Activated naive CD4-positive, alpha-beta T cell (primary cell): ENCODE measurements around the gene LY6G6F.

Experiments used
- DNase-seq, 4 experiments: peaks; one replicate each; lab custom pipeline; 2025; lab: John Stamatoyannopoulos, UW

The LY6G6F gene

DNA sequence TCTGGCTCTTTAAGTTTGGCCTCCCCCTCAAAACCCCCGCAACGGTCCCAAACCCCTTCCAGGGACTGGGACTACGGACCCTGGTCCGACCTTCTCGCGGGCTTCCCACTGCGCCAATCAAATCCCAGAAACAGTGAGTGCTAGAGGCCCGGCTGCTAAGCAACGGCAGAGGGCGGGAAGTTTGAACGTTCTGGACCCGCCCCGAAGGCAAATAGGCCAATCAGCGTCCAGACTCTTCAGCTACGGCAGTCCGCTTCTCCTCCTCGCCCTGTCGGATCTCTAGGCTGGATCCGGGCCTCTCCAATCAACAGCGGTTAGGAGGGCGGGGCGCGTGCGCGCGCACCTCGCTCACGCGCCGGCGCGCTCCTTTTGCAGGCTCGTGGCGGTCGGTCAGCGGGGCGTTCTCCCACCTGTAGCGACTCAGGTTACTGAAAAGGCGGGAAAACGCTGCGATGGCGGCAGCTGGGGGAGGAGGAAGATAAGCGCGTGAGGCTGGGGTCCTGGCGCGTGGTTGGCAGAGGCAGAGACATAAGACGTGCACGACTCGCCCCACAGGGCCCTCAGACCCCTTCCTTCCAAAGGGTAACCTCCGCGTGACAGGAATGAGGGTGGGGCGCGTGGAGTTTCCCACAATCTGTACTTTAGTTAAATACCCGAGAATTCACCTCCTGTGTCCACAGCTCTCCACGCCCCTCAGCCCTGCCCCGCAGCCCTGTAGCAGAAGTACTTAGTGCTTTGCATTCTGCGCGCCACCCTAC, 33.2 kb downstream of the LY6G6F start, which contains the start of gene MSH5:
MSH5 (plus strand) TSS at position 367 of the 758 bp plus-strand sequence. CDS start 462 bp downstream, outside the sequence.
- DNase-seq, result peak; percentile 78 to 90 (median 87)

GRCh38 chr6:31740397-31741223, 33.9 kb downstream of the LY6G6F start:
- no peak for DNase-seq

- DNase-seq, result no peak
Observed at GRCh38 chr6:31741815-31742214, 35.1 kb downstream of the LY6G6F start.

DNA sequence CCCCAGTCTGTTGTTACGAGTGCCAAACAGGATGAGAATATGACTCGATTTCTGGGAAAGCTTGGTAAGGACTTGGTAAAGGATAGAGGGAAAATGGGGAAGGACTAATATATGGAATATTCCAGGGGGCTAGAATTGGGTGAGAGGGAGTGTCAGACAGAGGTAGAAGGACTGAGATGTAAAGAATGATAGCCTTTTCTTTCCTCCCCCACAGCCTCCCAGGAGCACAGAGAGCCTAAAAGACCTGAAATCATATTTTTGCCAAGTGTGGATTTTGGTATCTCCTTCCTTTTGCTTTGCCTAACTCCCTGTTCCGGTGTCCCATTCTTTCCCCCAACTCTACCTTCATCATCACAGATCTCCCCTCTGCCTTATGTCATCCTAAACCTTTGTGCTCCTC, 36.2 kb downstream of the LY6G6F start:
- DNase-seq, result no peak

GRCh38 chr6:31744422-31744821, 37.8 kb downstream of the LY6G6F start:
- DNase-seq, result no peak

DNA sequence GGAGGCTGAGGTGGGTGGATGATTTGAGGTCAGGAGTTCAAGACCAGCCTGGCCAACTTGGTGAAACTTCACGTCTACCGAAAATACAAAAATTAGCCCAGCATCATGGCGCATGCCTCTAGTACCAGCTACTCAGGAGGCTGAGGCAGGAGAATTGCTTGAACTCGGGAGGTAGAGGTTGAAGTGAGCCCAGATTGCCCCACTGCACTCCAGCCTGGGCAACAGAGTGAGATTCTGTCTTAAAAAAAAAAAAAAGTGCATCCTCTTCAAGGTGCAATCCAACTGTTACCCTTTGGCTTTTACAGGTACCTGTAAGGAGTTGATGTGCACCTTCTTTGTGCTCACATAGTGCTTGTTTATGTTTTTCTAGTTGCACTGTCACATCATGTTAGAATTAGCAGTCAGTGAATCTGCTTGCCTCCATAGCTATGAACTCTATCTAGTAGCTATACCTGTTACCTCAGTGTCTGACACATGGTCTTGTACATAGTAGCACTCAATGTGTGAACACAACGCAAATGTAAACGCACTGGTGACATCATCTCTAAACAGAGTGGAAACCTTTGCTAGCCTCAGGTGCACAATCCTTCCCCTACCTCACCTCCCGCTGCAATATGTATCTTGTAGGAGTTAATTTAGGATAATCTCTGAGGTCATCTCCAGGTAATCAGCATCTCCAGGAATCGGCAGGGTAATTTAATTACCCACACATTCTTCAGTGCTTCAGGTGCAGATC, 42.8 kb downstream of the LY6G6F start:
- DNase-seq, result no peak

GRCh38 chr6:31750411-31751022, 43.9 kb downstream of the LY6G6F start:
- DNase-seq, result no peak

DNA sequence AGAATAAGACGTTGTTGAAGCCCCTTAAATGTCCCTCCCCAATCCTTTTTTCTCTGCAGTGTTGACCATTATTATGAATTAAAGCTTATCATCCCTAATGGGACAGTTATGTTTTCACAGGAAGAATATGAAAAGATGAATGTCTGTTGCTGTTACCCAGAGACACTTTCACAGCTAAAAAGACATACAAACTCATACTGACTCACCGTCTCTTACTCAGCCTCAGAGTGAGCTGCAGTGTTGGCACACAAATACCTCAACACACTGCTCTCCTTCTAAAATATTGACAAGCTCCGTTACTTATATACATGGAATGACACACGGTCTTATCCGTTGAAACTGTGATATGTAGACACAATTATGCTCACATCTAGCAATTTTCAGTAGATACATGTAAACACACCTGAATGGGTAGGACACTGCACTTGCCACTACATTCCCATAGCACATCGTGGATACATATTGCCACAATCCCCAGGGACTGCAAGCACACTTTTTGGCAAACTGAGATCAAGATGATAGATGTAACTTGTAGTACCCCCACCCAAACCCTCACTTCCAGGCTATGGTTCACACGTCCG, 46.2 kb downstream of the LY6G6F start:
- no peak for DNase-seq

- DNase-seq, result no peak
Observed at GRCh38 chr6:31758281-31758680, 51.6 kb downstream of the LY6G6F start.
